NCI-H187 (cell line): ENCODE data around the gene NPVF.
A peak's percentile ranks its signal among the peaks of the same experiment; 100 is the strongest.

Experiments used
- DNase-seq, 2 experiments: peaks; one replicate each; lab custom pipeline; 2025; lab: John Stamatoyannopoulos, UW

The NPVF gene

DNA sequence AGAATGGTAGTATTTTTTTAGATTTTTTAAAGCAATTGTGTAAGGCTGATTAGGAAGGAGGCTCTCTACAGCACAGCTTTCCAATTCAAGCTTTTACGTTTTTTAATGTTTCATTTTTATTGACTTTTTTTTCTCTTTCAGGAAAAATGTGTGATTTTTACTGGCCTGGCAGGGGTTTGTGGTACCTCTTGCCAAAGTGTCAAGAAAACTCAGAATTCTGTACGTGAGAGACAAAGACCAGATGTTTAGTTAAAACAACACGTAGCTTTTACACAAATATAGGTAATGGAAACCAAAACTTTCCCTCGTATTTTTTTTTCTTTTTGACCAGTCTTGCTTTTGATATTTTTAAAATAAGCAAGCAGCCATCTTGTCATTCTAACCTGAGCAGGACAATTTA, 6.0 kb upstream of the NPVF start:
- no peak for DNase-seq

DNA sequence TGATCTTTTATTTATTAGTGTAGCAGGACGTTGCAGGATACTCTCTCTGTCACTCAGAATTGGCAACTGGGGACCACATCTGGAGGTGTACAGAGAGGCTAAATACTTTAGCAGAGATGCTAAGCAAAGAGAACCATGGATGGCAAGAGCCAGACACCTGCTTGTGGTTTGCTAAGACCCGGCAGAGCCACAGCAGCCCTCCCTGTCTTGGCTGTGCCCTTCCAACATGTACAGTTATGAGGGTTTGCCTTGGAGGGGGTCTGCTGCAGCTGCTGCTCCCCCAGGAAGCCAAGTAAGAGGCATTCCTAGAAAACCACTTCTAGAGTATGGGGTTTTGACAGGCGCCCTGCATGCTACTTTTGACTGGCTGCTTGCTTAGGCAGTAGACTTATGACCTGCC, 5.1 kb downstream of the NPVF start:
- DNase-seq, result no peak

DNA sequence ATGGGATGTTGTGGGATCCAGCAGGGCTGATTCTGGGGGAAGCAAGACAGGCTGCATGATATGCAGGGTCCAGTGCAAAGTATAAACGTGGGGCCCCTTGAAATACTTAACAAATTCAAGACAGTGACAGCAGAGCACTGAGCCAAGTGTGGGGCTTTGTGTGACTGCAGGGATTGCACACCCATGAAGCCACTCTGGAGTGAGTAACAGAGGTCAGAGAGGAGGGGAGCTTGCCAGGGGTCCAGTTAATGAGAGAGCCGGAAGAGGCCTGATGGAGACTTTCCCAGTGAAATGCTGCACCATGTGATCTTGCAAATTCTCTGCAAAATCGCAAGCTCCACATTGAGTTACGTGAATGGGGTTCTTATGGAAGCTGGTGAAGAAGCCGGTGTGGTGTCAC, 5.6 kb downstream of the NPVF start:
- no peak for DNase-seq

DNA sequence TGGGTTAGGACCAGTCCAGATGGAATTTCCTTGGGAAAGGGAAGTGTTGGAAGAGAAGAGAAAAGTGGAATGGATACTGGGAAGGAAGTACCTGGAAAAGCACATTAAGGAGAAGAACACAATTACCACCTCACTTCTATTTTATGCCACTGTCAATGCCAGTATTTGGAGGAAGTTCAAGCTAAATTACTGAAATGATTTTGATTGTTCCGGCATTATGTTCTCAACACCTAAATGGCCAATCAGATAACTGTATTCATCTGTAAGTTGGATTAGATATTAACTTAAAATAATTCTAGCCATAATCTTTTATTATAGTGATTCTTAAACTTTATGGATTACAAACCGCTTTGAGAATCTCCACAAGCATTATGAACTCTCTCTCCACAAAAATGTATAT, 7.3 kb downstream of the NPVF start:
- no peak for DNase-seq

DNA sequence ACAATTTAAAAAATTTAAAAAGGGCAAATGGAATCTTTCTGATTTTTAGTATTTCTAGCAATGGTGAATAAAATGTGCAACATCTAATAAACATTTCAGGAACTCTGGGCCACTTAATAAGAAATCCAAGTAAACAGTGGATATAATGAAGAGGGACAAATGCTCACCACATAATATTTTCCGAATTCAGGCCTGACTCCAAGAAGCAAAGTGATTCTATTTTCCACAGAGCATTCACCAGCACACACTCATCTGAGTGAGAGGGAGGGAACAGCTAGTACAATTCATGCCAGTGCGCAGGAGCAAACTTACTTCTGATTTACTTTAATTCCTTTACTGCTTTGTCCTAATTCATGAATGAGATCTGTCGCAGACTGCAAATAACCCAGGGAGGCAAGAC, 10.1 kb downstream of the NPVF start:
- DNase-seq, result no peak

- no peak for DNase-seq
Measured at GRCh38 chr7:25216837-25217236, 11.4 kb downstream of the NPVF start.

- no peak for DNase-seq
Measured at GRCh38 chr7:25215694-25216335, 12.5 kb downstream of the NPVF start.

- DNase-seq, result no peak
Measured at GRCh38 chr7:25208525-25209221, 19.6 kb downstream of the NPVF start.

DNA sequence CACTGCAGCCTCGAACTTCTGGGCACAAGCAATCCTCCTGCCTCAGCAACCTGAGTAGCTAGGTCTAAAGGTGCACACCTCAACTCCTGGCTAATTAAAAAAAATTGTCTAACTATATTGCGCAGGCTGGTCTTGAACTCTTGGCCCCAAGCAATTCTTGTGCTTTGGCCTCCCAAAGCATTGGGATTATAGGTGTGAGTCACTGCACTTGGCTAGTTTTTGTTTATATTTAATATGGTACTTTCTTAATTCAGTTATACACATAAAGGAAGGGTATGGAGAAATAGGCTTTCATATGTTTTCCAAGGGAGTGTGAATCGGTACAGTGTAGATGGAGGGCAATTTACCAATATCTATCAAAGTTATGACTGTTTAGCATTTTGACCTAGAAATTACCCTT, 20.4 kb downstream of the NPVF start:
- DNase-seq, result no peak

DNA sequence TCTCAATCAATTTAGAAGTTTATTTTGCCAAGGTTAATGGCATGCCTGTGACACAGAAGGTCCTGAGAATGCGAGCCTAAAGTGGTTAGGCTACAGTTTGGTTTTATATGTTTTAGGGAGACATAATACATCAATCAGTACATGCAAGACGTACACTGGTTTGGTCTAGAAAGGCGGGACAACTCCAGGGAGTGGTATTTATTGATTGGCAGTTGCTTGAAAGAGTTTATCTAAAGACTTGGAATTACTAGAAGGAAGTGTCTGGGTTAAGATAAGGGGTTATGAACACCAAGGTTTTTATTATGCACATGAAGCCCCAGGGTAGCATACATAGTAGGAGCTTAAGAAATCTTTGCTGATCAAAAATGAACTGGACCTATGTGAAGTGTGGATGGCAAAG, 21.5 kb downstream of the NPVF start:
- no peak for DNase-seq

GRCh38 chr7:25196132-25196896, 32.0 kb downstream of the NPVF start:
- no peak for DNase-seq

- DNase-seq, result no peak
Measured at GRCh38 chr7:25194036-25194435, 34.2 kb downstream of the NPVF start.

DNA sequence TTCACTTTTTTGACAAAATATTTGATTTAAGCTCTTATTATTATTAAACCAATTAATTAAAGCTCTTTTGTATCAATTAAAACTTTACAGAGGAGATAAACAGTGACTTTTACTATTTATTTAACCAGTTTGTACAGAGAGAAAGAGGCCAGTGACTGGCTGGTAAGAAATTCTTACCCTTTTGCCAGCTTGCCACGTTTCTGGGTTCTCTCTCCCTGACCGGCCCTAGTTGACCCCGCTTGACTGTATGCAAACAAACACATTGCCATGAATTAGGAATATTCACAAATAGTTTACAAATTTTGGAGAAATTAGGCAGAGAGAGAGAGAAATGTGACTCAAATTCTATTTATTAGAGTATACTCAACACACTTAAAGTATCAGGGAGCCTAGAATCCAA, 36.2 kb downstream of the NPVF start:
- DNase-seq, result no peak

DNA sequence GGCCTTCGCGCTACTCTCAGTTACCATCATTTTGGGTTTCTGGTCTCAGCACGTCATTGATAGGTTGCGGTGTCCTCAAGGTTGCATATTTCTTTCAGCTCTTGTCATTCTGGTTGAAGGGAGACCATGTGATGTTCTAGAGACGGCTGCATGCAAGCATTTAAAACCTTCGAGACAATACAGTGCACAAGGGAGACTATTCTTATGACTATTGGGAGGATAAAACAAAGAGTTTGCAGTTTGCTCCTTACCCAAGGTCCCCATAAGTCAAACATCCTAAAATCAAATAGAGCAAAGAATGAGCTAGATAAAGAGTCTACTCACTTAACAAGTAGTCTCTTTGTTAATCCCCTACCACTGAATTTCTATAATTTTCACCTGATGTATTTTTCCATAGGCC, 39.1 kb downstream of the NPVF start:
- DNase-seq, result no peak

- DNase-seq, result no peak
Measured at GRCh38 chr7:25187932-25188331, 40.4 kb downstream of the NPVF start.

DNA sequence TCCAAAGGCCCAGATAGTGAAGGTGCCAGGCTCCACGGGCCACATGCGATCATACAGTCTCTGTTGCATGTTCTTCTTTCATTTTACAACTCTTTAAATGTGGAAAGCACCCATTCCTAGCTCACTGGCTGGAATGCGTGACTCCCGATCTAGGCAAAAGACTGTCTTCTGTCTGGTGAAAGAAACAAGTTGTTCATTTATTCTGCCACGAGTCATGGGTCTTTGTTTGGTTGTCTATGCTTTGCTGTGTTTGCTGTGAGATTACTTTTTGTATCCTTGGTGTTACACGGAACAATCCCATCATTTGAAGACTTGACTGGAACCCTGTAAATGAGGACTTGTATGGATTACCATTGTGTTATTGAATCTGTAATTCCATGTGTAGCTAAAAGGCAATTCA, 41.9 kb downstream of the NPVF start:
- no peak for DNase-seq

DNA sequence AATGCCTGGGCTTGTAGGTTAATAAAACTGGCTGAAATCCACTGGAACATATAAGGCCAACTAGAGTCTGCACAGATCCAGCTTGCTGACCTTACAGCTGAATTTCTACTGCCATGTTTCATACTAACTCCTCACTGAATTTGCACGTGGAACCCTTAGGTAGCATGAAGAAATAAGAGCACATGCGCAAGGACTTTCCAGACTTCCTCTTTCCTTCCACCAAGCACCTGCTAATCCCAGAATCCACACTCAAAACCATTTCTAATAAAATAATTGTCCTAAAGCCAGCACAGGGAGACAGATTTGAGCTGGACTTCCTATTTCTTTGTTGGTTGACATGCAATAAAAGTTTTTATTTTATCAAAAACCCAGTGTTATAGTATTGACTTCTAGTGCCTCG, 46.8 kb downstream of the NPVF start:
- DNase-seq, result no peak

DNA sequence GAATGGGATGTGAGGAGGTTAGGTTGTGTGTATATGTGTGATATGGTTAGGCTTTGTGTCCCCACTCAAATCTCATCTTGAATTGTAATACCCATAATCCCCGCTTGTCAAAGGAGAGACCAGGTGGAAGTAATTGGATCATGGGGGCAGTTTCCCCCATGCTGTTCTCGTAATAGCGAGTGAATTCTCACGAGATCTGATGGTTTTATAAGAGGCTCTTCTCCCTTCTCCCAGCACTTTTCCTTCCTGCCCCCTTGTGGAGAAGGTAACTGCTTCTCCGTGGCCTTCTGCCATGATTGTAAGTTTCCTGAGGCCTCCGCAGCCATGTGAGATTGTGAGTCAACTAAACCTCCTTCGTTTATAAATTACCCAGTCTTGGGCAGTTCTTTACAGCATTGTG, 47.3 kb downstream of the NPVF start:
- no peak for DNase-seq

GRCh38 chr7:25180592-25180923, 47.7 kb downstream of the NPVF start:
- no peak for DNase-seq

DNA sequence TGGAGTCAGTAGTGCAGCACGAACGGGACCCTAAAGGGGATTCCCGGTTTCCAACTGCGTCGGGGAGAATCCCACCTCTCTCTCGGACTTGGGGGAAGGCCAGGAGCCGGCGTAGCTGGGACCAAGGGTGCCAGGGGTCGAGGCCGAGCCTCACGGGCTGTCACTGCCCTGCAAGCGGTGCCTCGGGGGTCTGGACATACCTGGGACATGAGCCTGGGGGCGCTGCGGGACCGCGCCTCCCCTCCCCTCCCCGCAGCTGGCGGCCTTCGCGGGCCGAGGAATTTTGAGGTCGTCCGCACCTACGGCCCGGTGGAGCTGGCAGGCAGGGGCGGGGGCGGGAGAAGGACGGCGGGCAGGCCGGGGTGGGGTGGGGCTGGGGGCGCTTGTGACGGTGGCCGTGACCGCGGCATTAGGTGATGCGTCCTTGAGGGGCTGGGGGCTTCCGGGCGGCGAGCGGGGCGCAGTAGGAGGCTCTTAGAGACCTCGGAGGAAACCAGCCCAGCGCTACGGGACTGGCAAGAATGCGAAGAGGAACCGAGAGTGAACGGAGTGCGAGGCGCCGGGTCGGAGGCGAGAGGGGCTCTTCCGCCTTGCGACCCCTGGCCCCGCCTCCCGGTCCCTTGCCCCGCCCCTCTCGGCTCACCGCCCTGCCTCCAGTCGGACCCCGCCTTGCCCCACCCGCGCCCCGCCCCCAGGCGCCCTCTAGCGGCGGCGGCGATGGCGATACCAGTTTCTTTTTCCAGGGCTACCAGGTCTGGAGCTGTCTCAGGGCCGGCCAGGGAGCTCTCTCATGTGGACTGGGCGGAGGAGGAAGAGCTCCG, 48.3 kb downstream of the NPVF start:
- DNase-seq, result peak; percentile 57 to 70

GRCh38 chr7:25179325-25179724, 49.0 kb downstream of the NPVF start:
- no peak for DNase-seq
